ENCODE measurements around the gene MXRA7.
"Not testable (repeated sequence)": the region's sequence is repeated elsewhere in the genome, so short reads cannot be mapped to it uniquely, and the experiment has no call there.

MXRA7 gene

GRCh38 chr17:76638263-76638662 is 72.5 kb downstream of the MXRA7 start:
- no peak for DNase-seq (ENCODE audit: low read depth)
- TF ChIP-seq CTCF (conservative IDR thresholded peaks at IDR 0.05; ENCODE audit: low read length): no peak

GRCh38 chr17:76636486-76637206 is 74.1 kb downstream of the MXRA7 start:
- DNase-seq (ENCODE audit: low read depth); H3K4me3 ChIP-seq (ENCODE audit: low read length): not testable (repeated sequence)

More at GRCh38 chr17:76638263-76638662, 72.5 kb downstream of the MXRA7 start:
- no peak overlapping the region for H3K4me3 ChIP-seq (ENCODE audit: low read length)

- TF ChIP-seq CTCF (conservative IDR thresholded peaks at IDR 0.05; ENCODE audit: low read length): no peak
- H3K4me3 ChIP-seq (ENCODE audit: low read length): no peak overlapping the region
- no peak for DNase-seq (ENCODE audit: low read depth)
These were observed 75.0 kb downstream of the MXRA7 start for GRCh38 chr17:76635659-76636360.

GRCh38 chr17:76635039-76635438 is 75.7 kb downstream of the MXRA7 start:
- TF ChIP-seq CTCF (conservative IDR thresholded peaks at IDR 0.05; ENCODE audit: low read length): no peak
- DNase-seq (ENCODE audit: low read depth): no peak
- no peak overlapping the region for H3K4me3 ChIP-seq (ENCODE audit: low read length)

GRCh38 chr17:76633628-76634328 is 77.0 kb downstream of the MXRA7 start:
- no peak for DNase-seq (ENCODE audit: low read depth)
- H3K4me3 ChIP-seq (ENCODE audit: low read length): no peak overlapping the region
- TF ChIP-seq CTCF (conservative IDR thresholded peaks at IDR 0.05; ENCODE audit: low read length): no peak

- no peak overlapping the region for H3K4me3 ChIP-seq (ENCODE audit: low read length)
- DNase-seq (ENCODE audit: low read depth): no peak
- TF ChIP-seq CTCF (conservative IDR thresholded peaks at IDR 0.05; ENCODE audit: low read length): no peak
These were observed 78.8 kb downstream of the MXRA7 start for GRCh38 chr17:76631821-76632565.

- TF ChIP-seq CTCF (conservative IDR thresholded peaks at IDR 0.05; ENCODE audit: low read length): no peak
- no peak for DNase-seq (ENCODE audit: low read depth)
- no peak overlapping the region for H3K4me3 ChIP-seq (ENCODE audit: low read length)
These were observed 80.6 kb downstream of the MXRA7 start for GRCh38 chr17:76630151-76630550.
